ENCODE results near the gene KDM6A. TPM values are rescaled to one million over a fixed set of nuclear protein-coding genes. Genes with fewer than 3 reads are reported as not detected.

KDM6A gene
- total and polyA plus RNA-seq, 2 of the 13 experiments (the other 11 are each of a cell fraction or from before 2014, with no cell fraction given): 16.7 to 18.2 TPM

DNA sequence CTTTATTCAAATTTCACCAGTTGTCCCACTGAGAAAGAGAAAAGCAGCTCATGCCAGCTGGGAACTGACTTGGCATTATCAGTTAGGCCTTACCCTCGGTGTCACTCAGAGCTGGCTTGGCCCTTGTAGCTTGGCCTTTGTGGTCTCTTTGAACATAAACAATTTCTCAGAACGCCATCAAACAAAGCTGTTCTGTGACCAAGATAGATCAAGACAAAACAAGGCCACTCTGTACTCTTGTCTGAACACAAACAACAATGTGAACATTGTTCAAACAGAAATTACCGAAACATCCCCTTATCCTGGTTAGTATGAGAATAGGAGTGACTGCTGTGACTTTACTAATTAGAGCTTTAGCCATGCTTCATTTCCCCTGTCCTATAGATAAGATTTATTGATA lies 270.5 kb downstream of the KDM6A start (continued):
- TF ChIP-seq, protein P1, sequence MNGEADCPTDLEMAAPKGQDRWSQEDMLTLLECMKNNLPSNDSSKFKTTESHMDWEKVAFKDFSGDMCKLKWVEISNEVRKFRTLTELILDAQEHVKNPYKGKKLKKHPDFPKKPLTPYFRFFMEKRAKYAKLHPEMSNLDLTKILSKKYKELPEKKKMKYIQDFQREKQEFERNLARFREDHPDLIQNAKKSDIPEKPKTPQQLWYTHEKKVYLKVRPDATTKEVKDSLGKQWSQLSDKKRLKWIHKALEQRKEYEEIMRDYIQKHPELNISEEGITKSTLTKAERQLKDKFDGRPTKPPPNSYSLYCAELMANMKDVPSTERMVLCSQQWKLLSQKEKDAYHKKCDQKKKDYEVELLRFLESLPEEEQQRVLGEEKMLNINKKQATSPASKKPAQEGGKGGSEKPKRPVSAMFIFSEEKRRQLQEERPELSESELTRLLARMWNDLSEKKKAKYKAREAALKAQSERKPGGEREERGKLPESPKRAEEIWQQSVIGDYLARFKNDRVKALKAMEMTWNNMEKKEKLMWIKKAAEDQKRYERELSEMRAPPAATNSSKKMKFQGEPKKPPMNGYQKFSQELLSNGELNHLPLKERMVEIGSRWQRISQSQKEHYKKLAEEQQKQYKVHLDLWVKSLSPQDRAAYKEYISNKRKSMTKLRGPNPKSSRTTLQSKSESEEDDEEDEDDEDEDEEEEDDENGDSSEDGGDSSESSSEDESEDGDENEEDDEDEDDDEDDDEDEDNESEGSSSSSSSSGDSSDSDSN (CRISPR knock-in tag; IDR thresholded peaks at IDR 0.05): no peak
- TF ChIP-seq, protein P2, sequence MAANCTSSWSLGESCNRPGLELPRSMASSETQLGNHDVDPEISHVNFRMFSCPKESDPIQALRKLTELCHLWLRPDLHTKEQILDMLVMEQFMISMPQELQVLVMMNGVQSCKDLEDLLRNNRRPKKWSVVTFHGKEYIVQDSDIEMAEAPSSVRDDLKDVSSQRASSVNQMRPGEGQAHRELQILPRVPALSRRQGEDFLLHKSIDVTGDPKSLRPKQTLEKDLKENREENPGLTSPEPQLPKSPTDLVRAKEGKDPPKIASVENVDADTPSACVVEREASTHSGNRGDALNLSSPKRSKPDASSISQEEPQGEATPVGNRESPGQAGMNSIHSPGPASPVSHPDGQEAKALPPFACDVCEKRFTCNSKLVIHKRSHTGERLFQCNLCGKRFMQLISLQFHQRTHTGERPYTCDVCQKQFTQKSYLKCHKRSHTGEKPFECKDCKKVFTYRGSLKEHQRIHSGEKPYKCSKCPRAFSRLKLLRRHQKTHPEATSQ (CRISPR knock-in tag; IDR thresholded peaks at IDR 0.05; ENCODE audit: borderline replicate concordance): no peak
- TF ChIP-seq ZNF772 (CRISPR knock-in tag; IDR thresholded peaks at IDR 0.05) (no peak), KLF11 (CRISPR knock-in tag; IDR thresholded peaks at IDR 0.05) (no peak), TCF7 (IDR thresholded peaks at IDR 0.05; ENCODE audit: low read depth) (peak; percentile 22; the same call in 1 of the 2 replicates), RXRB (CRISPR knock-in tag; IDR thresholded peaks at IDR 0.05; ENCODE audit: borderline replicate concordance) (0 out of 2 replicates have a peak, but pooled peaks have one; percentile 20), ZNF329 (CRISPR knock-in tag; IDR thresholded peaks at IDR 0.05; ENCODE audit: low read depth) (no peak), ZNF12 (CRISPR knock-in tag; IDR thresholded peaks at IDR 0.05) (peak; percentile 99), SOX6 (IDR thresholded peaks at IDR 0.05) (no peak), SOX6 (CRISPR knock-in tag; IDR thresholded peaks at IDR 0.05) (peak; percentile 73), GATAD2A (CRISPR knock-in tag; IDR thresholded peaks at IDR 0.05) (peak; percentile 35; the same call in 1 of the 2 replicates), ESRRA (CRISPR knock-in tag; IDR thresholded peaks at IDR 0.05; ENCODE audit: low read depth) (no peak), U2AF1 (optimal IDR thresholded peaks at IDR 0.05; ENCODE audit: low read depth, low read length) (no peak), ZNF468 (CRISPR knock-in tag; IDR thresholded peaks at IDR 0.05) (no peak), ZNF614 (CRISPR knock-in tag; IDR thresholded peaks at IDR 0.05; ENCODE audit: borderline replicate concordance) (no peak), ZNF788 (CRISPR knock-in tag; IDR thresholded peaks at IDR 0.05; ENCODE audit: borderline replicate concordance) (no peak), ZSCAN9 (CRISPR knock-in tag; IDR thresholded peaks at IDR 0.05; ENCODE audit: borderline replicate concordance) (no peak), FOXP1 (IDR thresholded peaks at IDR 0.05) (no peak), FOXP1 (CRISPR knock-in tag; IDR thresholded peaks at IDR 0.05) (peak; percentile 22; the same call in 1 of the 2 replicates), ZFP62 (CRISPR knock-in tag; IDR thresholded peaks at IDR 0.05) (no peak), KDM5B (CRISPR knock-in tag; IDR thresholded peaks at IDR 0.05; ENCODE audit: borderline replicate concordance) (no peak)
- TF ChIP-seq, protein P3, sequence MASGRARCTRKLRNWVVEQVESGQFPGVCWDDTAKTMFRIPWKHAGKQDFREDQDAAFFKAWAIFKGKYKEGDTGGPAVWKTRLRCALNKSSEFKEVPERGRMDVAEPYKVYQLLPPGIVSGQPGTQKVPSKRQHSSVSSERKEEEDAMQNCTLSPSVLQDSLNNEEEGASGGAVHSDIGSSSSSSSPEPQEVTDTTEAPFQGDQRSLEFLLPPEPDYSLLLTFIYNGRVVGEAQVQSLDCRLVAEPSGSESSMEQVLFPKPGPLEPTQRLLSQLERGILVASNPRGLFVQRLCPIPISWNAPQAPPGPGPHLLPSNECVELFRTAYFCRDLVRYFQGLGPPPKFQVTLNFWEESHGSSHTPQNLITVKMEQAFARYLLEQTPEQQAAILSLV (CRISPR knock-in tag; IDR thresholded peaks at IDR 0.05; ENCODE audit: borderline replicate concordance): no peak
- TF ChIP-seq, protein P4, sequence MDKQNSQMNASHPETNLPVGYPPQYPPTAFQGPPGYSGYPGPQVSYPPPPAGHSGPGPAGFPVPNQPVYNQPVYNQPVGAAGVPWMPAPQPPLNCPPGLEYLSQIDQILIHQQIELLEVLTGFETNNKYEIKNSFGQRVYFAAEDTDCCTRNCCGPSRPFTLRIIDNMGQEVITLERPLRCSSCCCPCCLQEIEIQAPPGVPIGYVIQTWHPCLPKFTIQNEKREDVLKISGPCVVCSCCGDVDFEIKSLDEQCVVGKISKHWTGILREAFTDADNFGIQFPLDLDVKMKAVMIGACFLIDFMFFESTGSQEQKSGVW (CRISPR knock-in tag; IDR thresholded peaks at IDR 0.05; ENCODE audit: borderline replicate concordance): no peak
- TF ChIP-seq, protein P5, sequence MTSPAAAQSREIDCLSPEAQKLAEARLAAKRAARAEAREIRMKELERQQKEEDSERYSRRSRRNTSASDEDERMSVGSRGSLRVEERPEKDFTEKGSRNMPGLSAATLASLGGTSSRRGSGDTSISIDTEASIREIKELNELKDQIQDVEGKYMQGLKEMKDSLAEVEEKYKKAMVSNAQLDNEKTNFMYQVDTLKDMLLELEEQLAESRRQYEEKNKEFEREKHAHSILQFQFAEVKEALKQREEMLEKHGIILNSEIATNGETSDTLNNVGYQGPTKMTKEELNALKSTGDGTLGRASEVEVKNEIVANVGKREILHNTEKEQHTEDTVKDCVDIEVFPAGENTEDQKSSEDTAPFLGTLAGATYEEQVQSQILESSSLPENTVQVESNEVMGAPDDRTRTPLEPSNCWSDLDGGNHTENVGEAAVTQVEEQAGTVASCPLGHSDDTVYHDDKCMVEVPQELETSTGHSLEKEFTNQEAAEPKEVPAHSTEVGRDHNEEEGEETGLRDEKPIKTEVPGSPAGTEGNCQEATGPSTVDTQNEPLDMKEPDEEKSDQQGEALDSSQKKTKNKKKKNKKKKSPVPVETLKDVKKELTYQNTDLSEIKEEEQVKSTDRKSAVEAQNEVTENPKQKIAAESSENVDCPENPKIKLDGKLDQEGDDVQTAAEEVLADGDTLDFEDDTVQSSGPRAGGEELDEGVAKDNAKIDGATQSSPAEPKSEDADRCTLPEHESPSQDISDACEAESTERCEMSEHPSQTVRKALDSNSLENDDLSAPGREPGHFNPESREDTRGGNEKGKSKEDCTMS (CRISPR knock-in tag; conservative IDR thresholded peaks at IDR 0.05): no peak
